HG03442 (cell line): ENCODE data around the gene PPP6R1.

Experiments
- ATAC-seq: cut with Tn5 transposase; IDR thresholded peaks from one replicate; pipeline ENCODE4 v1.9.1; 2021; ENCODE audit warnings: mild to moderate bottlenecking, moderate library complexity; ENCODE audit not compliant: unreplicated experiment

The PPP6R1 gene

DNA sequence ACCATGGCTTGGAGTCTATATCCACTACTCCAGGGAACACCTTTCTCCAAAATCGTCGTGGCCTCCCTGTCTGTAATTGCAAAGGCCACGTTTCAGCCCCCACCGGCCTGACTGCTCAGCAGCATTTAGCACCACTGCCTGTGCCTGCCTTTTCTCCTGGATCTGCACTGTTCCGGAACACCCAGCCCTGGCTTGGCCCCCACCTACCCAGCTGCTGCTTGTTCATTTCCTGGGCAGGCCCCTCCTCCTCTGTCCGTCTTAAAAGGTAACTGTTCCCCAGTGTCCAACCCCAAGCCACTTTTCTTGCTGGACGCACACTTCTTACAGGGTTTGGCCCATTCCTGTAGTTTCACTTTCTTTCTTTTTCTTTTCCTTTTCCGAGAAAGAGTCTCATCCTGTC, 70.2 kb downstream of the PPP6R1 start:
- no peak for ATAC-seq

DNA sequence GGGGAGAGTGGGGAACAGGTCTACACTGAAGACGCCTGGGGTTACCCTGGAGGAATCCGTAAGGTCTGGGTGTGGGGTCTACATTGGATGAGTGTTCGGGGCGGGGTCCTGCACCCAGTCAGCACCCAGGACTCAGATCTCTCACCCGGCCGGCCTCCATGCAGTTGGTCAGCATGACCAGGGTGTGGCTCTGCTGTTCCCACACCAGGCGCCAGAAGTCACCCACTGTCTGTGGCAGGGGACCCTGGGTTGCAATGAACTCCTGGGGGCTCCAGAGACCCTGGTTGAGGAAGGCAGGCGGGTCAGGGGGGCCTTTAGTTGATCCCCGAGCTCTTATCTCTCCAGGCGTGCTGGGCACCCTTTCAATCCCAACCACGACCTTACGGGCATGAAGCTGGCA, 72.7 kb downstream of the PPP6R1 start:
- no peak for ATAC-seq

- no peak for ATAC-seq
Measured at GRCh38 chr19:55181740-55182139, 77.1 kb downstream of the PPP6R1 start.
